D721Med (cell line): ENCODE measurements around the gene GPHN.

Experiments used
- DNase-seq: peaks from one replicate; pipeline ENCODE4 v3.0.0; 2011; ENCODE audit warnings: low spot score; ENCODE audit not compliant: insufficient read length
- FAIRE-seq: peaks from 2 replicates; lab custom pipeline; 2011; peaks lifted over from hg19 to GRCh38; lab: Jason Lieb, UNC
- CTCF ChIP-seq: IDR thresholded peaks from 2 replicates; pipeline ENCODE4 v1.5.1; 2012; ENCODE audit warnings: mild to moderate bottlenecking, control low read depth; ENCODE audit not compliant: insufficient read depth; ENCODE audit errors: missing control alignments

Gene GPHN

GRCh38 chr14:67221982-67222328, 714.0 kb downstream of the GPHN start:
- DNase-seq: no peak
- TF ChIP-seq CTCF: no peak
- no peak for FAIRE-seq

GRCh38 chr14:67225523-67225922, 717.6 kb downstream of the GPHN start:
- no peak for TF ChIP-seq CTCF
- FAIRE-seq (no peak), DNase-seq (no peak)

DNA sequence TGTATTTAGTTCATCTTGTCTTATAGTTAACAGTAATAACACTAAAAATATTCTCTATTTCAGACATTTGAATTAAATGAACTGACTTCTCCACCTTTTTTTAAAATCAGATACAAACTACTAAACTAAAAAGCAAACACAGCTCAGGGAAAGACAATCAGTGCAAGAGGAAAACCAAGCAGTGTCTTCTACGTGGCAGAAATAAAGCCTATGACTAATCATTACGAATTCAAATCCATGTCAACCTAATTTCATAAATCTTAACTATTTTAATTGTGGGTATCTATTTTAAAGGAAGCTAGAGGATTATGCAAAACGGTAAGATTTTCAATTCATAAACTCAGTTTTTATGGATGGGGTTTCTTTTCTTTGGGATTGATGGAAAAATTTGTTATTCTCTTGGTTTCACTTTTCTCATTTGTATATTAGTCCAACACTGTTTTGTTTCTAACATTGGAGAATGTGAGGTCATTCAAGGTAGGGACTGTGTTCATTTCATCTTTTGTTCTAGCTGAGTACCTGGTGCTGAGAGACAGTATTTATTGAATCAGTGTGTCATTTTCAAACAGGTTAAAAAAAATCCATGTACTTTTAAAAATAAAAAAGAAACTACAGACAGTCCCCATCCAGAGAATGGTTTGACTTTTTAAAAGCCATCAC, 720.5 kb downstream of the GPHN start:
- FAIRE-seq (no peak), DNase-seq (no peak)
- no peak for TF ChIP-seq CTCF
